Left ventricle myocardium inferior (tissue), 1 donor: ENCODE results near the gene FOXE3. TPM values are rescaled to one million over a fixed set of nuclear protein-coding genes. Genes with fewer than 3 reads are reported as not detected.

Source experiments
- DNase-seq: peaks from one replicate; pipeline ENCODE4 v3.0.0-alpha.2; 2020
- H3K27ac ChIP-seq: fragments of 200-600 bp; replicated peaks from 2 replicates; pipeline ENCODE4 v1.8.0; 2021
- H3K27me3 ChIP-seq: fragments of 200-600 bp; 2 replicates; pipeline ENCODE4 v1.8.0; 2021; ENCODE audit warnings: low read depth
- H3K36me3 ChIP-seq: fragments of 200-600 bp; 2 replicates; pipeline ENCODE4 v1.8.0; 2021
- H3K4me1 ChIP-seq: fragments of 200-600 bp; 2 replicates; pipeline ENCODE4 v1.8.0; 2021
- H3K4me3 ChIP-seq: fragments of 200-600 bp; 2 replicates; pipeline ENCODE4 v1.8.0; 2021; ENCODE audit warnings: mild to moderate bottlenecking, moderate library complexity
- H3K9me3 ChIP-seq: fragments of 200-600 bp; replicated peaks from 2 replicates; pipeline ENCODE4 v1.8.0; 2021
- intact Hi-C: fragments of 100-400 bp; cut with micrococcal nuclease; formaldehyde crosslinking; loops from one replicate; pipeline ENCODE4 v1.11.0; 2022
- long read RNA-seq: library from polyadenylated mRNA; unstranded; transcript quantifications from one replicate; pipeline ENCODE4 v2.0.0, GENCODE V29; 2021
- total RNA-seq: library from RNA; stranded (reverse); fragmentation: NEBNext Ultra II Directional; extraction: Animal tissue kit (Norgen Biotek cat#: 25700); gene quantifications from one replicate; pipeline ENCODE4 v1.2.1, GENCODE V29; 2021
- TF ChIP-seq, protein P1 (sequence below): fragments of 200-600 bp; IDR thresholded peaks from 2 replicates; pipeline ENCODE4 v1.8.0; 2021; ENCODE audit warnings: antibody characterized with exemption, mild to moderate bottlenecking, borderline replicate concordance
- donor health status: DM: no; HTN: yes; CAD: no; lungs with severe emphysema.

The FOXE3 gene
- not detected for total RNA-seq
- long read RNA-seq, result 0 reads

DNA sequence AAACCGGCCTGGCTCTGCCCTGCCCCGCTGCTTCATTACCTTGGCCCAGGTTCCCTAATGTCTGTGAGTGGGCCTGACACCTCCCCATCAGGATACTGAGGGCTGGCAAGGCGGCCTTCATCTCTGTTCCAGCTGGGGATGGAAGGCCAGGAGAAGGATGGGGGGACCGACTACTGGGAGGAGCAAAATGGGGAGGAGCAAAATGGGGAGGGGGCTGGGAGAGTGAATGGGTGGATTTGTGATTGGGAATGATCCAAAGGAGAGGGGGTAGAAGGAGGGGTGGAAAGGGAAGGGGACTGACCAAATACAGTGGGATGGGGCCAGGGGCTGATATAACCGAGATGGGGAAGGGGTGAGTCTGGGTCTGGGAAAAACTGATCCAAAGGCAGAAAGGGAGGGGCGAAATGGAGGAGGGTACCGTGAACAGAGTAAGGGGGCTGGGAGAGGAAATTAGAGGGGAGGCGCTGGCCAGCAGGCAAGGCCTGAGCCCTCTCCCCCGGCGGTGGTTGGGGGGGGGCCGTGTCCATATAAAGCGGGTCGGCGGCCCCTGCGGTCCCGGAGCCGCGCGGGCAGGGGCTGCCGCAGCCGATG is at the start of gene FOXE3:
TSS of gene FOXE3 (plus strand) at position 558 of the 591 bp plus-strand sequence. CDS start at position 589, 31 bp downstream.
- intact Hi-C loops, result no loop called here
- Histone ChIP-seq H3K4me1 (no peaks in the 10 kb centered on the region), H3K36me3 (no peaks in the 10 kb centered on the region), H3K9me3 (no peaks in the 10 kb centered on the region), H3K27ac (no peak within 1 kb of the TSS), H3K4me3 (peak within 1 kb of the TSS; percentile 44), H3K27me3 (peaks cover 99% of the 10 kb centered on the region)
- TF ChIP-seq, protein P1, sequence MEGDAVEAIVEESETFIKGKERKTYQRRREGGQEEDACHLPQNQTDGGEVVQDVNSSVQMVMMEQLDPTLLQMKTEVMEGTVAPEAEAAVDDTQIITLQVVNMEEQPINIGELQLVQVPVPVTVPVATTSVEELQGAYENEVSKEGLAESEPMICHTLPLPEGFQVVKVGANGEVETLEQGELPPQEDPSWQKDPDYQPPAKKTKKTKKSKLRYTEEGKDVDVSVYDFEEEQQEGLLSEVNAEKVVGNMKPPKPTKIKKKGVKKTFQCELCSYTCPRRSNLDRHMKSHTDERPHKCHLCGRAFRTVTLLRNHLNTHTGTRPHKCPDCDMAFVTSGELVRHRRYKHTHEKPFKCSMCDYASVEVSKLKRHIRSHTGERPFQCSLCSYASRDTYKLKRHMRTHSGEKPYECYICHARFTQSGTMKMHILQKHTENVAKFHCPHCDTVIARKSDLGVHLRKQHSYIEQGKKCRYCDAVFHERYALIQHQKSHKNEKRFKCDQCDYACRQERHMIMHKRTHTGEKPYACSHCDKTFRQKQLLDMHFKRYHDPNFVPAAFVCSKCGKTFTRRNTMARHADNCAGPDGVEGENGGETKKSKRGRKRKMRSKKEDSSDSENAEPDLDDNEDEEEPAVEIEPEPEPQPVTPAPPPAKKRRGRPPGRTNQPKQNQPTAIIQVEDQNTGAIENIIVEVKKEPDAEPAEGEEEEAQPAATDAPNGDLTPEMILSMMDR, result no peak
- no peak for DNase-seq

DNA sequence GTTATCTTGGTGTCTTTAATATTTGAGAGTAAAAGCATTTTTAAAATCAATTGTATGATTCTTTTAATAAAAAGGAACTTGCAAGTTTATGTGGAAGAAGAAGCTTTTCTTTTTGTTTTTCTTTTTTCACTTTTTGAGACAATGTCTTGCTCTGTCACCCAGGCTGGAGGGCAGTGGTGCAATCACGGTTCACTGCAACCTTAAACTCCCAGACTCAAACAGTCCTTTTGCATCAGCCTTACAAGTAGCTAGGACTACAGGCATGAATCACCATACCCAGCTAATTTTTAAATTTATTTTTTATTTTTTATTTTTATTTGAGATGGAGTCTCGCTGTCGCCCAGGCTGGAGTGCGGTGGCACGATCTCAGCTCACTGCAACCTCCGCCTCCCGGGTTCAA is 48.4 kb upstream of the FOXE3 start:
- H3K36me3 ChIP-seq, result peaks cover 46% of the 10 kb centered on the region
- intact Hi-C loops, result no loop called here

DNA sequence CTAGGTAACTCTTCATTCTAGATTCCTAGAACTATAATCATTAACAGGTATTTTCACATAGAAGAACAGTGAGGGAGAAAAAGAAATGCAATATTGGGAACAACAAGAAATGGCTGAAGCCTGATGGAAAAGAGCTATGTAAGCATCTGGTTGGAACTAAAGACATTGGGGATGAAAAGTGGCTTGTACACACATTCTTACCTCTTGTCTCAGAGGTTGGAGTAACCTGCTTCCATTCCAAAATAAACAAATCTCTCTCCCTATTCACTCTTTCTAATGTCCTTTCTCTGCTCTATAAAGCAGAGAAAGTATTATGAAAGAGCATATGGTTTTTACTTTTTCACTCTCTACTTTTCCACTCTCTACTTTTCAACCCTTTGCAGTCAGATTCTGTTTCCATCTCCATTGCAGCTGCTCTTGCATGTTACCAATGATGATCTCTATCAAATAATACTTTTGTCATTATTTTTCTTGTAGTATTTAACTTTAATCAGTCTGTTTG is 45.0 kb upstream of the FOXE3 start:
- no peak for DNase-seq
- intact Hi-C loops, result no loop called here
- H3K4me3 ChIP-seq, result no peak overlapping the region
- no peaks in the 10 kb centered on the region for H3K9me3 ChIP-seq
- TF ChIP-seq, protein P1, result no peak
- H3K27me3 ChIP-seq, result no peaks in the 10 kb centered on the region
- peaks cover 80% of the 10 kb centered on the region for H3K36me3 ChIP-seq
- no peaks in the 10 kb centered on the region for H3K4me1 ChIP-seq
- H3K27ac ChIP-seq, result no peak overlapping the region

More for the DNA sequence above, 48.4 kb upstream of the FOXE3 start:
- no peaks in the 10 kb centered on the region for H3K9me3 ChIP-seq
- peaks cover 5% of the 10 kb centered on the region for H3K4me1 ChIP-seq
- H3K4me3 ChIP-seq, result no peak overlapping the region
- H3K27me3 ChIP-seq, result no peaks in the 10 kb centered on the region
- H3K27ac ChIP-seq, result no peak overlapping the region
- no peak for DNase-seq
- TF ChIP-seq, protein P1, result no peak

DNA sequence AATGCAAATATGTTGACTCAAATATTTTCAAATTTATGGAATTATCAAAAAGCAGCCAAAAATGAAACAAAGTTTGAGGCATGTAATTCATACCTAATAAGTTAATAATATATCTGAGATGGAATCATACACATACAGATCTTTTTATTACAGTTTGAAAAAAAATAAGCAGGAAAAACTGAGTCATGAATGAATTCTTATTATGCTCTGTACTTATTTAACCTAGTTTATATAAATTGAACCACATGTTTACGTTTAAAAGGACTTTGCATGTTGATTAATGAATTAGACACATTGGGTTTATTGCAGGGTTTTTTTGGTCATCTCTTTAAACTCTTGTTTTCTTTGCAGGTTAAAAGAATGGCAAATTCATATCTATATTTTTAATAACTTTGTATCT is 41.6 kb upstream of the FOXE3 start:
- Histone ChIP-seq H3K9me3 (no peaks in the 10 kb centered on the region), H3K4me1 (peaks cover 3% of the 10 kb centered on the region), H3K27ac (no peak overlapping the region), H3K27me3 (no peaks in the 10 kb centered on the region), H3K4me3 (no peak overlapping the region), H3K36me3 (peaks cover 94% of the 10 kb centered on the region)
- intact Hi-C loops, result no loop called here
- TF ChIP-seq, protein P1, result no peak
- DNase-seq, result no peak

DNA sequence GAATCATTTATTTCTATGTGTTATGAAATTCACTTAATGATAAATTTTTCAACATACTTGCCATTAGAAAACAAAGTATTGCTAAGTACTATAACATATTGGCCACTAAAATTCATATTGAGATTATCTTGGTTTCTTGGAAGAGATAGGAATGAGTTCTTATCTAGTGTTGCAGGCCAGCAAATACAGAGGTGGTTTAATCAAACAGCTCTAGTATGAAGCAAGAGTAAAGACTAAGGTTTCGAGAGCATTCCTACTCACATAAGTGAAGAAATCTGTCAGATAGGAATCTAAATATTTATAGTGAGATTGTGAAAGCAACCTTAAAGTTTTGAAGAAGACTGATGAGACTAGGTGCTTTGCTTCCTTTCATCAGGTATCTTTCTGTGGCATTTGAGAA is 37.9 kb upstream of the FOXE3 start:
- intact Hi-C loops, result no loop called here

More for the DNA sequence above, 37.9 kb upstream of the FOXE3 start:
- H3K27me3 ChIP-seq, result no peaks in the 10 kb centered on the region
- TF ChIP-seq, protein P1, result no peak
- no peak for DNase-seq
- peaks cover 3% of the 10 kb centered on the region for H3K4me1 ChIP-seq
- H3K36me3 ChIP-seq, result peaks cover 85% of the 10 kb centered on the region
- H3K4me3 ChIP-seq, result no peak overlapping the region
- H3K9me3 ChIP-seq, result no peaks in the 10 kb centered on the region
- no peak overlapping the region for H3K27ac ChIP-seq
